HCT116 (cell line): ENCODE measurements around the gene CAST.

Experiments used
- CEBPB ChIP-seq: IDR thresholded peaks from 2 replicates; pipeline ENCODE4 v1.6.1; 2012; ENCODE audit warnings: low read depth
- EGR1 ChIP-seq: IDR thresholded peaks from 2 replicates; pipeline ENCODE4 v1.6.1; 2012; ENCODE audit warnings: low read depth
- ELF1 ChIP-seq: IDR thresholded peaks from 2 replicates; pipeline ENCODE4 v1.6.1; 2012; ENCODE audit warnings: low read depth, borderline replicate concordance
- EZH2 ChIP-seq: fragments of 200-600 bp; sonication (generic); IDR thresholded peaks from 2 replicates; pipeline ENCODE4 v1.6.1; 2017; ENCODE audit warnings: antibody characterized with exemption, mixed run types
- EZH2phosphoT487 ChIP-seq: fragments of 200-600 bp; IDR thresholded peaks from 2 replicates; pipeline ENCODE4 v1.6.1; 2018; ENCODE audit warnings: antibody characterized with exemption, borderline replicate concordance
- FOSL1 ChIP-seq: IDR thresholded peaks from 2 replicates; pipeline ENCODE4 v1.6.1; 2012; ENCODE audit warnings: low read depth
- JUND ChIP-seq: IDR thresholded peaks from 2 replicates; pipeline ENCODE4 v1.6.1; 2012
- POLR2A ChIP-seq: IDR thresholded peaks from 2 replicates; pipeline ENCODE4 v1.7.0; 2011; ENCODE audit warnings: borderline replicate concordance; ENCODE audit not compliant: insufficient read depth, insufficient read length; ENCODE audit errors: extremely low read depth
- POLR2AphosphoS5 ChIP-seq: IDR thresholded peaks from 2 replicates; pipeline ENCODE4 v1.6.1; 2011; ENCODE audit warnings: mild to moderate bottlenecking, low read depth, low read length, moderate library complexity
- RAD21 ChIP-seq: IDR thresholded peaks from 2 replicates; pipeline ENCODE4 v1.6.1; 2012; ENCODE audit warnings: low read depth, mild to moderate bottlenecking
- SP1 ChIP-seq: IDR thresholded peaks from 2 replicates; pipeline ENCODE4 v1.6.1; 2012; ENCODE audit warnings: low read depth
- TF ChIP-seq, protein P1 (sequence below), 3 experiments: fragments of 200-600 bp in 1 of 3; sonication (generic) in 1 of 3; IDR thresholded peaks in 2 of 3; conservative IDR thresholded peaks in 1 of 3; 2 replicates each; pipeline ENCODE4 v1.5.1; 2012 to 2017; ENCODE audit warnings: low read depth in 2 of 3, low read length in 2 of 3, antibody characterized with exemption in 1 of 3, borderline replicate concordance in 1 of 3, control low read depth in 1 of 3, mild to moderate bottlenecking in 1 of 3, mixed read lengths in 1 of 3, mixed run types in 1 of 3, moderate library complexity in 1 of 3; ENCODE audit not compliant: insufficient read depth in 1 of 3
- TF ChIP-seq, protein P2 (sequence below): IDR thresholded peaks from 2 replicates; pipeline ENCODE4 v1.6.1; 2012; ENCODE audit warnings: low read depth
- TF ChIP-seq, protein P3 (sequence below): IDR thresholded peaks from 2 replicates; pipeline ENCODE4 v1.6.1; 2012

DNA sequence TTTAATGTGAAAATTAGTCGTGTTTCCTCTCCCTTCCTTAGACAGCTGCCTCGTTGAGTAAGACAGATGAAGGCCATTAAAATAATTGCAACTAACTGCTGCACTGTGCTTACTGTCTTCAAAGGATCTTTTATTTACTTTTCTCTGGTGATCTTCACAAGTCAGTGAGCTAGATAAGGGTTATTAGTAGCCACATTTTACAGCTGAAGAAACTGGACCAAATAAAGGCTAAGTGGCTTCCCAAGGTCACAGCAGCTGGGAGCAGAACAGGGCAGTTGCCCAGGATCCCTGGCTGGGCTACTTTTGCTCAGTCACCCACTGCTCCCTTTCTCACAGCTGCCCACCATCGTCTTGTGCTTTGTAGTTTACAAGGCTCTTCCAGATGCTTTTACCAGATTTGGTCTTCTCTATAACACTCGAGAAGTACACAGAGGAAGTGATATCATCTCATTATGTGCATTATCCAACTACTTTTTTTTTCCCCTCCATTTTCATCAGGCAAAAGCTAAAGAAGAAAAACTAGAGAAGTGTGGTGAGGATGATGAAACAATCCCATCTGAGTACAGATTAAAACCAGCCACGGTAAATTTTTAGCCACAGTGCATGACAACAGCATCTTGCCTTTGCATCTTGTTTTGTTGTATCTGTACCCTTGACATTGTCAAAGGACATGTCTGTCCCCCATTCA is 83.8 kb downstream of the CAST start:
- TF ChIP-seq EZH2 (no peak), POLR2A (no peak), POLR2AphosphoS5 (no peak), SP1 (no peak), RAD21 (no peak), JUND (no peak), CEBPB (no peak), ELF1 (no peak), EZH2phosphoT487 (no peak), EGR1 (no peak), FOSL1 (no peak)
- TF ChIP-seq, protein P1, sequence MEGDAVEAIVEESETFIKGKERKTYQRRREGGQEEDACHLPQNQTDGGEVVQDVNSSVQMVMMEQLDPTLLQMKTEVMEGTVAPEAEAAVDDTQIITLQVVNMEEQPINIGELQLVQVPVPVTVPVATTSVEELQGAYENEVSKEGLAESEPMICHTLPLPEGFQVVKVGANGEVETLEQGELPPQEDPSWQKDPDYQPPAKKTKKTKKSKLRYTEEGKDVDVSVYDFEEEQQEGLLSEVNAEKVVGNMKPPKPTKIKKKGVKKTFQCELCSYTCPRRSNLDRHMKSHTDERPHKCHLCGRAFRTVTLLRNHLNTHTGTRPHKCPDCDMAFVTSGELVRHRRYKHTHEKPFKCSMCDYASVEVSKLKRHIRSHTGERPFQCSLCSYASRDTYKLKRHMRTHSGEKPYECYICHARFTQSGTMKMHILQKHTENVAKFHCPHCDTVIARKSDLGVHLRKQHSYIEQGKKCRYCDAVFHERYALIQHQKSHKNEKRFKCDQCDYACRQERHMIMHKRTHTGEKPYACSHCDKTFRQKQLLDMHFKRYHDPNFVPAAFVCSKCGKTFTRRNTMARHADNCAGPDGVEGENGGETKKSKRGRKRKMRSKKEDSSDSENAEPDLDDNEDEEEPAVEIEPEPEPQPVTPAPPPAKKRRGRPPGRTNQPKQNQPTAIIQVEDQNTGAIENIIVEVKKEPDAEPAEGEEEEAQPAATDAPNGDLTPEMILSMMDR (IDR thresholded peaks at IDR 0.05 in 2 of 3, conservative IDR thresholded peaks at IDR 0.05 in 1 of 3; ENCODE audit: borderline replicate concordance in 1 of 3, insufficient read depth in 1 of 3, low read depth in 2 of 3, low read length in 2 of 3): no peak
- TF ChIP-seq, protein P2, sequence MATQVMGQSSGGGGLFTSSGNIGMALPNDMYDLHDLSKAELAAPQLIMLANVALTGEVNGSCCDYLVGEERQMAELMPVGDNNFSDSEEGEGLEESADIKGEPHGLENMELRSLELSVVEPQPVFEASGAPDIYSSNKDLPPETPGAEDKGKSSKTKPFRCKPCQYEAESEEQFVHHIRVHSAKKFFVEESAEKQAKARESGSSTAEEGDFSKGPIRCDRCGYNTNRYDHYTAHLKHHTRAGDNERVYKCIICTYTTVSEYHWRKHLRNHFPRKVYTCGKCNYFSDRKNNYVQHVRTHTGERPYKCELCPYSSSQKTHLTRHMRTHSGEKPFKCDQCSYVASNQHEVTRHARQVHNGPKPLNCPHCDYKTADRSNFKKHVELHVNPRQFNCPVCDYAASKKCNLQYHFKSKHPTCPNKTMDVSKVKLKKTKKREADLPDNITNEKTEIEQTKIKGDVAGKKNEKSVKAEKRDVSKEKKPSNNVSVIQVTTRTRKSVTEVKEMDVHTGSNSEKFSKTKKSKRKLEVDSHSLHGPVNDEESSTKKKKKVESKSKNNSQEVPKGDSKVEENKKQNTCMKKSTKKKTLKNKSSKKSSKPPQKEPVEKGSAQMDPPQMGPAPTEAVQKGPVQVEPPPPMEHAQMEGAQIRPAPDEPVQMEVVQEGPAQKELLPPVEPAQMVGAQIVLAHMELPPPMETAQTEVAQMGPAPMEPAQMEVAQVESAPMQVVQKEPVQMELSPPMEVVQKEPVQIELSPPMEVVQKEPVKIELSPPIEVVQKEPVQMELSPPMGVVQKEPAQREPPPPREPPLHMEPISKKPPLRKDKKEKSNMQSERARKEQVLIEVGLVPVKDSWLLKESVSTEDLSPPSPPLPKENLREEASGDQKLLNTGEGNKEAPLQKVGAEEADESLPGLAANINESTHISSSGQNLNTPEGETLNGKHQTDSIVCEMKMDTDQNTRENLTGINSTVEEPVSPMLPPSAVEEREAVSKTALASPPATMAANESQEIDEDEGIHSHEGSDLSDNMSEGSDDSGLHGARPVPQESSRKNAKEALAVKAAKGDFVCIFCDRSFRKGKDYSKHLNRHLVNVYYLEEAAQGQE: no peak
- TF ChIP-seq, protein P3, sequence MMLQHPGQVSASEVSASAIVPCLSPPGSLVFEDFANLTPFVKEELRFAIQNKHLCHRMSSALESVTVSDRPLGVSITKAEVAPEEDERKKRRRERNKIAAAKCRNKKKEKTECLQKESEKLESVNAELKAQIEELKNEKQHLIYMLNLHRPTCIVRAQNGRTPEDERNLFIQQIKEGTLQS: no peak
